ENCODE measurements around the gene TRIM40.

Gene TRIM40

DNA sequence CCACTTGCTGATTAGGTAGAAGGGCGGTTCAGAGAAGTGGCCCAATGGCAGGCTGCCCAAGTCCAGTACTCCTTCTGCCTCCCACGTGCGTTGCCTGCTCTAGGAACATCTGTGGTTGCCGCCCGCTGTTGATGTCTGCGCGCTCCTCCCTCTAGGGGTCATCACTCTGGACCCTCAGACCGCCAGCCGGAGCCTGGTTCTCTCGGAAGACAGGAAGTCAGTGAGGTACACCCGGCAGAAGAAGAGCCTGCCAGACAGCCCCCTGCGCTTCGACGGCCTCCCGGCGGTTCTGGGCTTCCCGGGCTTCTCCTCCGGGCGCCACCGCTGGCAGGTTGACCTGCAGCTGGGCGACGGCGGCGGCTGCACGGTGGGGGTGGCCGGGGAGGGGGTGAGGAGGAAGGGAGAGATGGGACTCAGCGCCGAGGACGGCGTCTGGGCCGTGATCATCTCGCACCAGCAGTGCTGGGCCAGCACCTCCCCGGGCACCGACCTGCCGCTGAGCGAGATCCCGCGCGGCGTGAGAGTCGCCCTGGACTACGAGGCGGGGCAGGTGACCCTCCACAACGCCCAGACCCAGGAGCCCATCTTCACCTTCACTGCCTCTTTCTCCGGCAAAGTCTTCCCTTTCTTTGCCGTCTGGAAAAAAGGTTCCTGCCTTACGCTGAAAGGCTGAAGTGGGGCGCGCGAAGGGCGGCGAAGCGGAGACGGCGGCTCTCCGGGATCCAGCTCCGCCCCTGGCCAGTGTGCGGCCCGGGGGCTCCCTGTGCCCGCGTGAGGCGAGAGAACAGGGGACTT, 35.9 kb downstream of the TRIM40 start:
- peak in 1 of 3 donors; percentile 31 for DNase-seq
- H3K27ac ChIP-seq (ENCODE audit: insufficient read depth in 1 of 2, low read depth in 1 of 2, low read length in 2 of 2, poor library complexity in 1 of 2, severe bottlenecking in 2 of 2) = no peak overlapping the region
- no peaks in the 10 kb centered on the region for H3K36me3 ChIP-seq (ENCODE audit: control insufficient read depth in 4 of 4, insufficient read depth in 4 of 4, low read length in 3 of 4)
- H3K4me3 ChIP-seq (ENCODE audit: control insufficient read depth in 1 of 7, extremely low read depth in 1 of 7, insufficient read depth in 4 of 7, low read depth in 2 of 7, low read length in 6 of 7) = peak overlapping the region in 4 of 7 experiments; percentile 12 to 54 (median 36)
- WGBS (ENCODE audit: insufficient coverage) = 6% methylated on average over 54 of the region's 62 CpGs
- no peaks in the 10 kb centered on the region for H3K9me3 ChIP-seq (ENCODE audit: control extremely low read depth in 1 of 5, control insufficient read depth in 4 of 5, insufficient read depth in 2 of 5, low read depth in 1 of 5, low read length in 4 of 5)
- POLR2A ChIA-PET = no interaction called here
- H3K4me1 ChIP-seq (ENCODE audit: control extremely low read depth in 1 of 4, control insufficient read depth in 4 of 4, insufficient read depth in 4 of 4, low read length in 3 of 4) = peaks cover 3 to 31% (median 24%) of the 10 kb centered on the region in 4 experiments
- CTCF ChIA-PET = interaction anchor here (0.7 to 2.2 kb wide), 9 partner anchors 8 to 158 kb away, joined by 3 to 13 read pairs (median 3); no protein-coding TSS in a partner anchor
- H3K27me3 ChIP-seq (replicated peaks in 2 of 5; ENCODE audit: control insufficient read depth in 4 of 5, insufficient read depth in 5 of 5, low read length in 4 of 5) = peaks cover 4 to 59% (median 26%) of the 10 kb centered on the region in 5 experiments

DNA sequence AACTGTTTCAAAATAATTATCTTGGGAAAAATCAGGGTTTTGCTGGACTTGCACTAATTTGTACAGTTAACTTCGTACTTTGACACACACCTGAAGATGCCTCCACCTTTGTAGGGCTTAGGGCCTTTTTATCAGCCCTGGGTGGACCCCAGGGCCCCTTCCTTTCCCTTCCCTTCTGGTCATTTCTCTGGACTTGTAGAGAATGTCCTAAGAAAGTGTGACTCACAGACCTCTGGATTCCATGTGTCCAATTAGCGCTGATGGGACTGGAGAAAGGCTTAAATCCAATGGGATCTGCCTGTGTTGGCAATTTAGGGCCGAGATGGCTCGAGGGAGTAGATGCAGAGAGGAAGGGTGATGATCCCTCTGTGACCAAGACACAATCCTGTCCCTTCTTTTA, 36.7 kb downstream of the TRIM40 start:
- ChIA-PET POLR2A (no interaction called here), CTCF (interaction anchor here (1.1 kb wide), 1 partner anchor 159 kb away, joined by 4 read pairs; no protein-coding TSS in a partner anchor)
- peaks cover 7 to 67% (median 28%) of the 10 kb centered on the region in 5 experiments for H3K27me3 ChIP-seq (replicated peaks in 2 of 5; ENCODE audit: control insufficient read depth in 4 of 5, insufficient read depth in 5 of 5, low read length in 4 of 5)

DNA sequence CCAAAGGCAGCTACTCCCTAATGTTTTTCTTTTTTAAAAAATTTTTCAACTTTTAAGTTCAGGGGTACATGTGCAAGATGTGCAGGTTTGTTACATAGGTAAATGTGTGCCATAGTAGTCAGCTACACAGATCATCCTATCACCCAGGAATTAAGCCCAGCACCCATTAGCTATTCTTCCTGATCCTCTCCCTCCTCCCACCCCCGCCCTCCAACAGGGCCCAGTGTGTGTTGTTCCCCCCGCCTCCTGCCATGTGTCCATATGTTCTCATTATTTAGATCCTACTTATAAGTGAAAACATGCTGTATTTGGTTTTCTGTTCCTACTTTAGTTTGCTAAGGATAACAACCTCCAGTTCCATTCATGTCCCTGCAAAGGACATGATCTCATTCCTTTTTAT, 39.8 kb downstream of the TRIM40 start:
- no peaks in the 10 kb centered on the region for H3K36me3 ChIP-seq (ENCODE audit: control insufficient read depth in 4 of 4, insufficient read depth in 4 of 4, low read length in 3 of 4)
- peaks cover 0 to 11% (median 7%) of the 10 kb centered on the region in 4 experiments for H3K4me1 ChIP-seq (ENCODE audit: control extremely low read depth in 1 of 4, control insufficient read depth in 4 of 4, insufficient read depth in 4 of 4, low read length in 3 of 4)
- no CpG with 5 or more reads among the region's 2 CpGs for whole genome bisulfite sequencing (ENCODE audit: insufficient coverage)
- ChIA-PET CTCF (interaction anchor here (1.3 kb wide), 1 partner anchor 72 kb away, joined by 5 read pairs; no protein-coding TSS in a partner anchor), POLR2A (no interaction called here)
- peaks cover 7 to 69% (median 21%) of the 10 kb centered on the region in 5 experiments for H3K27me3 ChIP-seq (replicated peaks in 2 of 5; ENCODE audit: control insufficient read depth in 4 of 5, insufficient read depth in 5 of 5, low read length in 4 of 5)
- no peak overlapping the region for H3K27ac ChIP-seq (ENCODE audit: insufficient read depth in 1 of 2, low read depth in 1 of 2, low read length in 2 of 2, poor library complexity in 1 of 2, severe bottlenecking in 2 of 2)
- no peak for DNase-seq
- peaks cover 0 to 11% (median 5%) of the 10 kb centered on the region in 5 experiments for H3K9me3 ChIP-seq (ENCODE audit: control extremely low read depth in 1 of 5, control insufficient read depth in 4 of 5, insufficient read depth in 2 of 5, low read depth in 1 of 5, low read length in 4 of 5)
- H3K4me3 ChIP-seq (ENCODE audit: control insufficient read depth in 1 of 7, extremely low read depth in 1 of 7, insufficient read depth in 4 of 7, low read depth in 2 of 7, low read length in 6 of 7) = no peak overlapping the region

More for the DNA sequence above, 36.7 kb downstream of the TRIM40 start:
- Histone ChIP-seq H3K4me1 (ENCODE audit: control extremely low read depth in 1 of 4, control insufficient read depth in 4 of 4, insufficient read depth in 4 of 4, low read length in 3 of 4) (peaks cover 0 to 23% (median 18%) of the 10 kb centered on the region in 4 experiments), H3K4me3 (ENCODE audit: control insufficient read depth in 1 of 7, extremely low read depth in 1 of 7, insufficient read depth in 4 of 7, low read depth in 2 of 7, low read length in 6 of 7) (no peak overlapping the region), H3K36me3 (ENCODE audit: control insufficient read depth in 4 of 4, insufficient read depth in 4 of 4, low read length in 3 of 4) (no peaks in the 10 kb centered on the region), H3K27ac (ENCODE audit: insufficient read depth in 1 of 2, low read depth in 1 of 2, low read length in 2 of 2, poor library complexity in 1 of 2, severe bottlenecking in 2 of 2) (no peak overlapping the region), H3K9me3 (ENCODE audit: control extremely low read depth in 1 of 5, control insufficient read depth in 4 of 5, insufficient read depth in 2 of 5, low read depth in 1 of 5, low read length in 4 of 5) (no peaks in the 10 kb centered on the region)
- DNase-seq = no peak
- 95% methylated on average over 4 of the region's 4 CpGs for WGBS (ENCODE audit: insufficient coverage)

DNA sequence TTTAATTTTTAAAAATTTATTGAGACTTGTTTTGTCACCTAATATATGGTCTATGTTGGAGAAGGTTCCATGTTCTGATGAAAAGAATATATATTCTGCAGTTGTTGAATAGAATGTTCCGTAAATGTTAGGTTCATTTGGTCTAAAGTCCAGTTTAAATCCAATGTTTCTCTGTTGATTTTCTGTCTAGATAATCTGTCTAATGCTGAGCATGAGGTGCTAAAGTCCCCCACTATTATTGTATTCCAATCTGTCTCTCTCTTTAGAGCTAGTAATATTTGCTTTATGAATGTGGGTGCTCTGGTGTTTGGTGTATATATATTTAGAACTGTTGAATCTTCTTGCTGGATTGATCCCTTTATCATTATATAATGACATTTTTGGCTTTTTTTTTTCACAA, 42.9 kb downstream of the TRIM40 start:
- ChIA-PET CTCF (no interaction called here), POLR2A (no interaction called here)
- WGBS (ENCODE audit: insufficient coverage) = 100% methylated on average over 1 of the region's 1 CpG
- H3K27me3 ChIP-seq (replicated peaks in 2 of 5; ENCODE audit: control insufficient read depth in 4 of 5, insufficient read depth in 5 of 5, low read length in 4 of 5) = peaks cover 0 to 39% (median 8%) of the 10 kb centered on the region in 5 experiments
- H3K4me1 ChIP-seq (ENCODE audit: control extremely low read depth in 1 of 4, control insufficient read depth in 4 of 4, insufficient read depth in 4 of 4, low read length in 3 of 4) = no peaks in the 10 kb centered on the region
- no peak overlapping the region for H3K27ac ChIP-seq (ENCODE audit: insufficient read depth in 1 of 2, low read depth in 1 of 2, low read length in 2 of 2, poor library complexity in 1 of 2, severe bottlenecking in 2 of 2)
- DNase-seq = no peak
- peaks cover 0 to 11% (median 5%) of the 10 kb centered on the region in 5 experiments for H3K9me3 ChIP-seq (ENCODE audit: control extremely low read depth in 1 of 5, control insufficient read depth in 4 of 5, insufficient read depth in 2 of 5, low read depth in 1 of 5, low read length in 4 of 5)
- no peak overlapping the region for H3K4me3 ChIP-seq (ENCODE audit: control insufficient read depth in 1 of 7, extremely low read depth in 1 of 7, insufficient read depth in 4 of 7, low read depth in 2 of 7, low read length in 6 of 7)
- H3K36me3 ChIP-seq (ENCODE audit: control insufficient read depth in 4 of 4, insufficient read depth in 4 of 4, low read length in 3 of 4) = no peaks in the 10 kb centered on the region

DNA sequence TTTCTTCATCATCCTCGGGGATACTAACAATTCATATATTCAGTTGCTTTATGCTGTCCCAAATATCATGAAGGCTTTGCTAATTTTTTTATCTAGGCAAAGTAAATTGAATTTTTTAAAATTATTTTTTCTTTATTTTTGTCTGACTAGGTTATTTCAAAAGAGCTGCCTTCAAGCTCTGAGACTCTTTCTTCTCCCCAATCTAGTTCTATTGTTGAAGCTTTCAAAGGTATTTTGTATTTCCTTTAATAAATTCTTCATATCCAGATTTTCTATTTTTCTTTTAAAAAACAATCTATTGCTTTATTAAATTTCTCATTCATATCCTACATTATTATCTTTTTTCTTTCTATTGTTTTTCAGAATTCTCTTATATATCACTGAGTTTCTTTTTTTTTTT, 44.2 kb downstream of the TRIM40 start:
- DNase-seq = no peak
- ChIA-PET CTCF (no interaction called here), POLR2A (no interaction called here)
- peaks cover 0 to 11% (median 5%) of the 10 kb centered on the region in 5 experiments for H3K9me3 ChIP-seq (ENCODE audit: control extremely low read depth in 1 of 5, control insufficient read depth in 4 of 5, insufficient read depth in 2 of 5, low read depth in 1 of 5, low read length in 4 of 5)
- no peak overlapping the region for H3K27ac ChIP-seq (ENCODE audit: insufficient read depth in 1 of 2, low read depth in 1 of 2, low read length in 2 of 2, poor library complexity in 1 of 2, severe bottlenecking in 2 of 2)
- no peak overlapping the region for H3K4me3 ChIP-seq (ENCODE audit: control insufficient read depth in 1 of 7, extremely low read depth in 1 of 7, insufficient read depth in 4 of 7, low read depth in 2 of 7, low read length in 6 of 7)
- H3K36me3 ChIP-seq (ENCODE audit: control insufficient read depth in 4 of 4, insufficient read depth in 4 of 4, low read length in 3 of 4) = peaks cover 2 to 5% (median 3%) of the 10 kb centered on the region in 4 experiments
- no CpG with 5 or more reads among the region's 1 CpG for WGBS (ENCODE audit: insufficient coverage)
- H3K4me1 ChIP-seq (ENCODE audit: control extremely low read depth in 1 of 4, control insufficient read depth in 4 of 4, insufficient read depth in 4 of 4, low read length in 3 of 4) = no peaks in the 10 kb centered on the region
- H3K27me3 ChIP-seq (replicated peaks in 2 of 5; ENCODE audit: control insufficient read depth in 4 of 5, insufficient read depth in 5 of 5, low read length in 4 of 5) = peaks cover 0 to 28% (median 4%) of the 10 kb centered on the region in 5 experiments

DNA sequence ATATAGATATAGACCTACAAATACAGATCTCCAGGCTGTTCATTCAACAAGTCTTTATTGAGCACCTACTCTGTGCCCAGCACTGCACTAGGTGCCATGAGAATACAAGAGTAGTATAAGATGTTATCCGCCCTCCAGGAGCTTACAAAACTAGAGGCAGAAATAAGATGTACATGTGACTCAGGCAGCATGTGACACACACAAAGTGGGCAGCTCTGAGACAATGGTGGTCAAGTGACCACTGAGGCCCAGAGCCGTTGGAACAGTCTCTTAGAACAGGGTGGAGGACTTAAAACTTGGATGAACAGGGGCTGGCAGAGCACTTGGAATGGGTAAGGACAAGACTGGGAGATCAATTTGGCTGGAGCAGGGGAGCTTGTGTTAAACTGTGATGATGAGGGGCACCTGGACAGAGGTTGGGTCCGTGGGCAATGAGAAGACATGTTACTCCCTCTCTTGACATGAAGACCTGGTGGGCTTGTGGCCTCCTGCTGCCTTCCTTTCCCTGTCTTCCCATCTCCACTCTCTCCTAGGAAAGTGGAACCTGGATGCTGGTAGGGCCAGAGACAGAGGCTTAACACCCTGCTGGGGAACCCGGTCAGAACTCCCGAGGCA, 48.6 kb downstream of the TRIM40 start:
- Histone ChIP-seq H3K4me3 (ENCODE audit: control insufficient read depth in 1 of 7, extremely low read depth in 1 of 7, insufficient read depth in 4 of 7, low read depth in 2 of 7, low read length in 6 of 7) (no peak overlapping the region), H3K9me3 (ENCODE audit: control extremely low read depth in 1 of 5, control insufficient read depth in 4 of 5, insufficient read depth in 2 of 5, low read depth in 1 of 5, low read length in 4 of 5) (peaks cover 0 to 4% (median 2%) of the 10 kb centered on the region in 5 experiments), H3K27ac (ENCODE audit: insufficient read depth in 1 of 2, low read depth in 1 of 2, low read length in 2 of 2, poor library complexity in 1 of 2, severe bottlenecking in 2 of 2) (no peak overlapping the region), H3K4me1 (ENCODE audit: control extremely low read depth in 1 of 4, control insufficient read depth in 4 of 4, insufficient read depth in 4 of 4, low read length in 3 of 4) (no peaks in the 10 kb centered on the region), H3K27me3 (replicated peaks in 2 of 5; ENCODE audit: control insufficient read depth in 4 of 5, insufficient read depth in 5 of 5, low read length in 4 of 5) (peaks cover 0 to 1% (median 0%) of the 10 kb centered on the region in 5 experiments), H3K36me3 (ENCODE audit: control insufficient read depth in 4 of 4, insufficient read depth in 4 of 4, low read length in 3 of 4) (peaks cover 14 to 37% (median 28%) of the 10 kb centered on the region in 4 experiments)
- no peak for DNase-seq
- 100% methylated on average over 2 of the region's 5 CpGs for WGBS (ENCODE audit: insufficient coverage)
- ChIA-PET POLR2A (no interaction called here), CTCF (interaction anchor here (0.8 to 1.2 kb wide), 2 partner anchors 9 to 16 kb away, joined by 3 read pairs; no protein-coding TSS in a partner anchor)
